GM23248 (cell line): ENCODE results near the gene ACMSD.

Source experiments
- EZH2 ChIP-seq: fragments of 200-600 bp; sonication (generic); IDR thresholded peaks from 2 replicates; pipeline ENCODE4 v1.6.1; 2018; ENCODE audit warnings: antibody characterized with exemption, mild to moderate bottlenecking; ENCODE audit not compliant: insufficient read depth, poor library complexity, severe bottlenecking
- EZH2phosphoT487 ChIP-seq: fragments of 200-600 bp; sonication (generic); IDR thresholded peaks from 2 replicates; pipeline ENCODE4 v1.6.1; 2018; ENCODE audit warnings: antibody characterized with exemption, moderate library complexity, mild to moderate bottlenecking, low read depth; ENCODE audit not compliant: insufficient read depth

- TF ChIP-seq EZH2phosphoT487: no peak
- no peak for TF ChIP-seq EZH2
Observed at GRCh38 chr2:134943540-134943939, 105.1 kb downstream of the ACMSD start.
